ENCODE results near the gene PNMT. TPM values are rescaled to one million over a fixed set of nuclear protein-coding genes. Genes with fewer than 3 reads are reported as not detected.

PNMT gene
- total and polyA plus RNA-seq, 12 donors: 2.7 to 30.0 (median 4.2) TPM

DNA sequence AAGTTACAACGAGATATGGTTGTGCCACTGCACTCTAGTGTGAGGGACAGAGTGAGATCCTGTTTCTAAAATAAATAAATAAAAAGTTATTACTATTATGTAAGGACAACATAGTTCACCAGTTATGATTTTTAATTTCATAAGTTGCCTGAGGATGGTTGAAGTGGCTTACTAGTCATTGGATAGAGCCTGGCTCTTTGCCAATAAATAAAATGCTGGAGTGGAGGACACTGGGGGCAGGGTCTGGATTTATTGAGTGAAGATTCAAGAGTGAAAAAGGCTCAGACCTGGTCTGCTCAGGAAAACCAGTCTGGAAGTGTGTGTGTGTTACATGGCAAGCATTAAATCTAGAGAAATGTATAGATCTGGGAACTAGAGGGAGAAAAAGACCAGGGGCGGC is 29.2 kb upstream of the PNMT start:
- DNase-seq (no peak), ATAC-seq (no peak)
- Histone ChIP-seq H3K36me3 (no peaks in the 10 kb centered on the region), H3K4me1 (peaks cover 16 to 90% (median 66%) of the 10 kb centered on the region in 9 donors), H3K9me3 (no peaks in the 10 kb centered on the region), H3K27me3 (no peaks in the 10 kb centered on the region), H3K4me3 (no peak overlapping the region), H3K27ac (no peak overlapping the region)
- TF ChIP-seq, protein P1, sequence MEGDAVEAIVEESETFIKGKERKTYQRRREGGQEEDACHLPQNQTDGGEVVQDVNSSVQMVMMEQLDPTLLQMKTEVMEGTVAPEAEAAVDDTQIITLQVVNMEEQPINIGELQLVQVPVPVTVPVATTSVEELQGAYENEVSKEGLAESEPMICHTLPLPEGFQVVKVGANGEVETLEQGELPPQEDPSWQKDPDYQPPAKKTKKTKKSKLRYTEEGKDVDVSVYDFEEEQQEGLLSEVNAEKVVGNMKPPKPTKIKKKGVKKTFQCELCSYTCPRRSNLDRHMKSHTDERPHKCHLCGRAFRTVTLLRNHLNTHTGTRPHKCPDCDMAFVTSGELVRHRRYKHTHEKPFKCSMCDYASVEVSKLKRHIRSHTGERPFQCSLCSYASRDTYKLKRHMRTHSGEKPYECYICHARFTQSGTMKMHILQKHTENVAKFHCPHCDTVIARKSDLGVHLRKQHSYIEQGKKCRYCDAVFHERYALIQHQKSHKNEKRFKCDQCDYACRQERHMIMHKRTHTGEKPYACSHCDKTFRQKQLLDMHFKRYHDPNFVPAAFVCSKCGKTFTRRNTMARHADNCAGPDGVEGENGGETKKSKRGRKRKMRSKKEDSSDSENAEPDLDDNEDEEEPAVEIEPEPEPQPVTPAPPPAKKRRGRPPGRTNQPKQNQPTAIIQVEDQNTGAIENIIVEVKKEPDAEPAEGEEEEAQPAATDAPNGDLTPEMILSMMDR (IDR thresholded peaks at IDR 0.05): no peak
- intact Hi-C loops (cut with DNase I): loop anchor here in 3 of 10 donors (5.0 kb wide), 2 partner anchors 33 to 113 kb away; no protein-coding TSS in a partner anchor
- 83 to 84% methylated on average over 2 of the region's 2 CpGs for WGBS, 2 donors

- Histone ChIP-seq H3K27me3 (no peaks in the 10 kb centered on the region), H3K9me3 (no peaks in the 10 kb centered on the region), H3K36me3 (no peaks in the 10 kb centered on the region), H3K4me3 (no peak overlapping the region), H3K27ac (peak overlapping the region in 1 of 10 donors; percentile 10), H3K4me1 (peaks cover 16 to 90% (median 68%) of the 10 kb centered on the region in 9 donors)
- TF ChIP-seq, protein P1 (IDR thresholded peaks at IDR 0.05): no peak
- intact Hi-C loops (cut with DNase I): loop anchor here in 3 of 10 donors (5.0 kb wide), 2 partner anchors 32 to 112 kb away; no protein-coding TSS in a partner anchor
- ATAC-seq (no peak), DNase-seq (no peak)
- WGBS, 2 donors: 85 to 86% methylated on average over 11 of the region's 11 CpGs
Measured at GRCh38 chr17:39639566-39640458, 28.4 kb upstream of the PNMT start.

- H3K9me3 ChIP-seq: no peaks in the 10 kb centered on the region
- ATAC-seq: no peak
- no peaks in the 10 kb centered on the region for H3K36me3 ChIP-seq
- TF ChIP-seq, protein P1 (IDR thresholded peaks at IDR 0.05): no peak
- intact Hi-C loops (cut with DNase I): no loop called here
- no peaks in the 10 kb centered on the region for H3K27me3 ChIP-seq
- H3K4me1 ChIP-seq: peaks cover 16 to 85% (median 75%) of the 10 kb centered on the region in 9 donors
- 44 to 46% methylated on average over 4 of the region's 4 CpGs for WGBS, 2 donors
- H3K27ac ChIP-seq: peak overlapping the region in 1 of 10 donors; percentile 10
- DNase-seq: no peak
- H3K4me3 ChIP-seq: no peak overlapping the region
Measured at GRCh38 chr17:39640591-39641031, 27.6 kb upstream of the PNMT start.

DNA sequence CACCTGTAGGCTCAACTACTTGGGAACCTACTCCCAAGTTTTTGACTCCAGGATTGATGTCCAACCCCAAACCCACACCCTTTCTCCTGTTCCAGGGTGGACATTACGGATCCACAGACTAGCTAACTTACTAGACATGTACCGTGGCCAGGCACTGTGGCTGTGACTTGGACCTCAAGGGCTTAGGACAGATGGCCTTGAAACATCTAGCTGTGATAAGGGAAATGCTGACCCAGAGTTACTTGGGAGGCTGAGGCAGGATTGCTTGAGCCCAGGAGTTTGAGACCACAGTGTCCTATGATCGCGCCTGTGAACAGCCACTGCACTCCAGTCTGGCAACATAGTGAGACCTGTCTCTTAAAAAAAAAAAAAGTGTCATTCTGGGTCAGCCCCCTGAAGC is 27.2 kb upstream of the PNMT start:
- TF ChIP-seq, protein P1 (IDR thresholded peaks at IDR 0.05): no peak
- intact Hi-C loops (cut with DNase I): no loop called here
- Histone ChIP-seq H3K27me3 (no peaks in the 10 kb centered on the region), H3K4me3 (no peak overlapping the region), H3K36me3 (peaks cover 0 to under 1% (median 0%) of the 10 kb centered on the region in 9 donors), H3K27ac (peak overlapping the region in 1 of 10 donors; percentile 10), H3K4me1 (peaks cover 15 to 82% (median 70%) of the 10 kb centered on the region in 9 donors), H3K9me3 (no peaks in the 10 kb centered on the region)
- no peak for DNase-seq
- WGBS, 2 donors: 92 to 95% methylated on average over 4 of the region's 4 CpGs
- ATAC-seq: no peak

Measured in heart right ventricle (tissue), 16 donors.